Measurements from ENCODE around the gene PDE6B. TPM values are rescaled to one million over a fixed set of nuclear protein-coding genes. Genes with fewer than 3 reads are reported as not detected.

PDE6B gene
- total RNA-seq (2014; rRNA removed; shearing (Covaris generic)) (3.1 and 5.0 TPM in 2 replicates), polyA plus RNA-seq (2016; fragmentation: Nextera tagmentation; extraction: Ambion mirVana) (3.3 and 3.4 TPM in 2 replicates)
- long read RNA-seq, partial matches to known transcripts: 4 of 6 reads
- long read RNA-seq, other reads (novel, unspliced or antisense): 2 of 6 reads

DNA sequence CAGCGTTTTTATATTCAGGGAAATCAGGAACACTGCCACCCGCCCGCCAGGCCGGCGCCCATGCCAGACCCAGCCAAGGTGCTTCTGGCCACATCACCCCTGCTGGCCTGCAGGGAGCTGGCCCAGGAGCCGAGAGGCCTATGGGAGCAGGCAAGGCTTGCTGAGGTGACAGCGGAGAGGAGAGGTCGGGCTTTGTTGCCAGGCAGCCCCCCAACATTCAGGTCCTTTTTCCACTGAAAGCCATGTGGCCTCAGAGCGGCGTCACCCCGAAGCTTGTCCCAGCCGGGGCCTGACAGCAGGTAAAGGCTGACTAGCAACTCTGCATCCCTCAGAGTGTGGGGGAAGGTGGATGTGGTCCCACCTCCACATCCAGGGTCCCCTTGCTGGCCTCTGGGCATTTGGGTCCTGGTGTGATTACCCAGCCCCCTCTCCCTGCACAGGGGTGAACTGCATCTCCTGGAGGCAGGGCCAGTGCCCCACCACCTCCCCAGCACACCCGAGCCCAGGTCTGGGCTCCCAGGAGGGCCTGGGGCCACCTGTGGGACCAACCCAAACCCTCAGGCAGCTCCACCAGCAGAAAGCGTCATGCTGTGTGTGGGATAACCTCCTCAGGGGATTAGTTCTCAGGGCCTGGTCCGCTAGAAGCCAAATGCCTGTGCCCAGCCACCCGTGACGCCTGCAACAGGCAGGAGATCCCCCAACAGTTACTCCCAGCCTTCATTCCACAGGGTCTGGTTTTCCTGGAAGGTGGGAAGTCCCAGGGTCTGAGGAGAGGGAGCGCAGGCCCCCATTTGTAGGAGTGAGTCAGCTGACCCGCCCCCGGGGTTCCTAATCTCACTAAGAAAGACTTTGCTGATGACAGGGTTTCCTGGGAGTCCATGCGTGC is at the start of gene PDE6B:
Gene PDE6B (plus strand): TSS at position 869 of the 886 bp plus-strand sequence. CDS start 54 bp downstream, outside the sequence.
- H3K36me3 Mint-ChIP-seq (ENCODE audit: low read depth): no peaks in the 10 kb centered on the region
- H4K20me1 ChIP-seq (replicated peaks; ENCODE audit: insufficient read depth): no peaks in the 10 kb centered on the region
- H3K4me3 Mint-ChIP-seq: no peak within 1 kb of the TSS; the same call in 2 of the 3 replicates
- peak within 1 kb of the TSS; percentile 44; the same call in 1 of the 2 replicates for H3K27ac Mint-ChIP-seq
- H3K9me3 Mint-ChIP-seq: no peaks in the 10 kb centered on the region
- H3K4me1 ChIP-seq (ENCODE audit: insufficient read depth): no peaks in the 10 kb centered on the region; the same call in 1 of the 2 replicates
- no peaks in the 10 kb centered on the region for H3K36me3 ChIP-seq (ENCODE audit: insufficient read depth)
- no peaks in the 10 kb centered on the region for H3F3A ChIP-seq (replicated peaks; ENCODE audit: low read depth)
- peak within 1 kb of the TSS; percentile 76 for H2AFZ ChIP-seq
- peak; percentile 52 for DNase-seq (ENCODE audit: low spot score)
- no peak within 1 kb of the TSS for H3K4me3 ChIP-seq
- peaks cover 14% of the 10 kb centered on the region for H3K27me3 Mint-ChIP-seq (ENCODE audit: insufficient read depth, low read depth, poor library complexity)
- H3K27ac ChIP-seq (ENCODE audit: low read depth): no peak within 1 kb of the TSS
- no peaks in the 10 kb centered on the region for H3K9me2 ChIP-seq (ENCODE audit: insufficient read depth)
- TF ChIP-seq ZNF331 (CRISPR knock-in tag; IDR thresholded peaks at IDR 0.05; ENCODE audit: low read depth): no peak
- peak in 1 of 2 experiments; percentile 53; a peak in 3 of 4 replicates for TF ChIP-seq CTCF (conservative IDR thresholded peaks at IDR 0.05; ENCODE audit: low read depth in 2 of 2)
- H3K4me1 Mint-ChIP-seq: peaks cover 10% of the 10 kb centered on the region
- H3K79me2 ChIP-seq (replicated peaks; ENCODE audit: insufficient read depth): no peaks in the 10 kb centered on the region
- H3K4me2 ChIP-seq: no peak within 1 kb of the TSS
- no peaks in the 10 kb centered on the region for H3K27me3 ChIP-seq (ENCODE audit: insufficient read depth)
- peak; percentile 60 for ATAC-seq

DNA sequence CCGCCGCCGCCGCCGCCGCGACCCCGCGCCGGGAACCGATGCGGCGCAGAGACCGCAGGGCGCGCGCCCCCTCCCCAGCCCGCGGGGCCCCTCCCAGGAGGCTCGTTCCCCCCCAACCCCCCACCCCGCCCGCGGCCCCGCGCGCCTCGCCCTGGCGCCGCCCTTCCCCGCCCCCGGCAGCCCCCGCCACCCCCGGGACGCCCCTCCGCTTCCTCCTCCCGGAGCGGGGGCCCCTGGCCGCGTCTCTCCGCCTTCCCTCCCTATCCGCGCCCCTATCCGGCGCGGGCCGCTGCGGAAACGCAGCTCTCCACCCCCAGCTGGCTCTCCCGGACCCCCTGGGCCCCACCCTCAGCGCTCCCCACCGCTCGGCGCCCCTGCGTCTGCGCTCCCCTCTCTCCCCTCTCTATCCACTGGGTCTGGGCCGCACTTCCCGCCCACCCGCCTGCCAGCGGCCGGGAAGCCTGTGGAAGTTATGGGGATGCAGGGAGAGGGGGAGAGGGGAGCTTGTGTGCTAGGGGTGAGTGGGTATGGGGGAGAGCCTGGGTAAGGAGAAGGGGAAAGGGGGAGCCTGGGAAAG is 49.0 kb upstream of the PDE6B start, which contains the start of gene TMEM271:
Gene TMEM271 (minus strand): TSS at position 51 of the 577 bp plus-strand sequence. CDS start 233 bp downstream, outside the sequence.
- ATAC-seq: peak; percentile 7
- Histone ChIP-seq H3K4me1 (ENCODE audit: insufficient read depth) (peaks cover 31% of the 10 kb centered on the region), H3K4me2 (peak within 1 kb of the TSS; percentile 93), H2AFZ (peak within 1 kb of the TSS; percentile 92), H3K36me3 (ENCODE audit: insufficient read depth) (no peaks in the 10 kb centered on the region), H3K27me3 (ENCODE audit: insufficient read depth) (peaks cover 91% of the 10 kb centered on the region), H3K27ac (ENCODE audit: low read depth) (no peak within 1 kb of the TSS), H3K4me3 (peak within 1 kb of the TSS; percentile 83), H3K9me2 (ENCODE audit: insufficient read depth) (no peaks in the 10 kb centered on the region), H3K79me2 (replicated peaks; ENCODE audit: insufficient read depth) (no peaks in the 10 kb centered on the region), H4K20me1 (replicated peaks; ENCODE audit: insufficient read depth) (peaks cover 5% of the 10 kb centered on the region; the same call in 1 of the 2 replicates), H3F3A (replicated peaks; ENCODE audit: low read depth) (peaks cover 11% of the 10 kb centered on the region)
- Mint-ChIP-seq H3K4me1 (peaks cover 24% of the 10 kb centered on the region), H3K36me3 (ENCODE audit: low read depth) (peaks cover 2% of the 10 kb centered on the region; the same call in 2 of the 3 replicates), H3K9me3 (peaks cover 6% of the 10 kb centered on the region; the same call in 2 of the 3 replicates), H3K4me3 (peak within 1 kb of the TSS; percentile 89), H3K27me3 (ENCODE audit: insufficient read depth, low read depth, poor library complexity) (peaks cover 79% of the 10 kb centered on the region), H3K27ac (no peak within 1 kb of the TSS)
- no peak for TF ChIP-seq EZH2phosphoT487 (IDR thresholded peaks at IDR 0.05; ENCODE audit: unreplicated experiment)
- TF ChIP-seq POLR2AphosphoS5 (IDR thresholded peaks at IDR 0.05; ENCODE audit: low read depth): no peak
- peak; percentile 81 for TF ChIP-seq EZH2 (IDR thresholded peaks at IDR 0.05; ENCODE audit: low read depth, unreplicated experiment)
- peak; percentile 15 for TF ChIP-seq REST (IDR thresholded peaks at IDR 0.05; ENCODE audit: unreplicated experiment)
- peak; percentile 83 for DNase-seq (ENCODE audit: low spot score)

All from GM23338 (cell line).